Activated T-cell treated with anti-CD3 and anti-CD28 coated beads for 1 hour (primary cell): Measurements from ENCODE around the gene TNFAIP8L3.

Experiments used
- DNase-seq: peaks from one replicate; pipeline ENCODE4 v3.0.0-alpha.2; 2020; ENCODE audit warnings: low read depth

TNFAIP8L3 gene

GRCh38 chr15:51114437-51115119 is 19.9 kb upstream of the TNFAIP8L3 start:
- no peak for DNase-seq

DNA sequence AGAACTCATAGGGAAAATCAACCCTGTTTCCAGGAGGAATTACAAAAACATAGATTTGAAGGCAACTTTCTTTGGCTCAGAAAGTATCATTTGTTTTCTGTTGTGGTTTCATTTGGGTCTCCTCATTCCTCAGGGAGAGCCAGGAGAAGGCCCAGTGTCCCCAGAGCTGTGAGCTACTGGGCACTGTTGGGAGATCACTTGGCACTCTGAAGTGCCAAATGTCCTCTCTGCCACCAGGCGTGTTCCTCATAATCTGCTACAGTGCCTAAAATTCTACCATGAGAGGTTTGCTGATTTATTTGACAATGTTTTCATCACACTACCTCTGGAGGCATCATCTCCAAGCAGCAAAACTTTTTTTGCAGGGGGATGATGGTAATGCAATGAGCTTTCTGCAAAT is 17.4 kb upstream of the TNFAIP8L3 start:
- no peak for DNase-seq

GRCh38 chr15:51111061-51111460 is 16.4 kb upstream of the TNFAIP8L3 start:
- no peak for DNase-seq

DNA sequence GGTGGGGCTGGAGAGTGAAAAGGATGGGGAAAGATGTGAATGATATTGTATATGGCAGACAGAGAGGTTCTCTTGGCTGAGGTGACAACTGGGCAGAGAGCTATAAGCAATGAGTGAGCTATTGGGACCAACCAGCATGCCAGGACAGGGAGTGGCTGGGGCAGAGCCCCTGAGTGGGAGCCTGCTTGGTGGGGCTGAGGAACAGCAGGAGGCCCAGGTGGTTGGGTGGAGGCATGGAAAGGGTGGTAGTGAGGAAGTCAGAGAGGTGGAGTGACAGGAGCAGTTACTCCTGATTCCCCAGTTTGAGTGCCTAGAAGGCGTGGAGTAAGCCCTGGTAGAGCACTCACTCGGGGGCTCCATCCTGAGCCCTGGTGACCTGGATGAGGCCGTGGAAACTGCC is 15.5 kb upstream of the TNFAIP8L3 start:
- no peak for DNase-seq

DNA sequence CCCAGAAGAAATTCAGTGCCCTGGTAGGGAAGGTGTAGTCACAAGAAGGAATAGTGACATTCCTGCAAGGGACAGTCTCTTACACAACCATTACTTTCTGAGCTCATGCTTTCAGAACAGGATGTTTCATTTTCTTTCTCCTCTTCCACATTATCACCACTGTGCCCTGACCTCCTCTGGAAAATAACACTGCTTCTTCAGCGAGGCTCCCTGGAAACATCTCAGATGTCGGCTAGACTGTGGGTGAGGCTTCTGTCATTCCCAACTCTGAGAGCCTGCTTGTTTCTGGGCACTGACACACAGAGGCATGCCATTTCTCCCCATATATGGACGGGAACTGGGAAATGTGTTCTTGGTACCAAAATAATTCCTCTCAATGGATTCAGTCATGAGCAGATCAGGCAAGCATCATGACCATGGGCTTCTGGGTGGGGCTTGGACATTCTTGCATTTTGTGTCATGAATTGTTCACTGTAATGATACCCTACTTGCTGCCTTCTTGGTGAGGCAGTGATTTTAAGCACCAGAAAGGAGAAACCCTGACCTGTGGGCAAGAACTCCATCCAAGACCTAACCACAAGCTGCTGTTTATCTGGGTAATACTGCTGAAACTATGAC is 14.3 kb upstream of the TNFAIP8L3 start:
- DNase-seq = no peak

DNA sequence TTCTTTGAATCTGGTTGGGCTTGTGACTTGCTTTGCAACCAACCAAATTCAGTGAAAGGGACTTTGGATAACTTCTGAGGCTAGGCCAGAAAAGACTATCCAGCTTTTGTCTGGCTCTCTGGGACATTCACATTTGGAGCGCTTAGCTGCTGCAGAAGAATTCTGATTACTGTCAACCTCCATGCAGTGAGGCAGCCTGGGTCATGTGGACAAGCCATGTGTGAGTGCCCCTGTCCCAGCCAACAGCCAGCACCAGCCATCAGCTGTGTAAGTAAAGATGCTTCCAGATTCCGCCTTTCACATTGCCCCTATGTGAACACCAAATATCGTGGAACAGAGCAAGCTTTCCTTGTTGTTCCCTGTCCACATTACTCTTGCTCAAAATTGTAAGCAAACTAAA is 12.9 kb upstream of the TNFAIP8L3 start:
- DNase-seq = no peak

DNA sequence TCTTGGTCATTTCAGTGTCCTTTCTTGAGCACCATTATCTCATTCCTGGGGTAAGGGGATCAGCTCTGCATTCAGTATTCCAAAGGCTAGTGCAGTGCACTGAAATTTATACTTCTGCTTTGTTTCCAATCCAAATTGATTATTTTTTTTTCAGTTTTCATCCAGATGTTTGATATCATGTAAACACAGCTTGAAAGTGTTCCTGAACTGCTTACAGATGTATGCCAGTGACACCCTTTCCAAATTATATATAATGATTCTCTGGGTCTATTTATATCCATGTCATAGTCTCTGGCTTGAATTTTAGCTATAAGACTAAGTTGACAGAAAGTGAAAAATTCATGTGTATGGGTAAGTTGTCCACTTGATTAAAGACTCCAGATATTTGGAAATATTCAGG is 11.8 kb upstream of the TNFAIP8L3 start:
- no peak for DNase-seq

GRCh38 chr15:51105430-51106016 is 10.8 kb upstream of the TNFAIP8L3 start:
- no peak for DNase-seq

DNA sequence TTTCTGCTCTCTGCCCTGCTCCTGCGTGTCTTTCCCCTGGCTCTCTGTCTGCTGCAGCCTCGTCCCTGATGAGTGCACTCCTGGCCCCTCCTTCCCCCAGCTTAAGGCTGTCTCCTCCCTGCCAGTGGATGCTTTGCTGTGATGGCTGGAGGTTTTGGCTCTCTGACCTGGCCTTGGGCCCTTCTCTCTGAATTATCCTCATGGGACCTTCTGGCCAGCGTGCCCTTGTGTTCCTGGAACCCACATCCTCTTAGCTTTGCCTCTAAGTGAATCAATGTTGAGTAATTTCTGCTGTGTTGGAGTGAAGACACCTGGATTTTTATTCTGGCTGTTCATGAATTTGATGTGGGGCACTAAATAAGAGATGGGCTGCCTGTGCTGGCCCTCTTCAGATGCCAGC is 9.8 kb upstream of the TNFAIP8L3 start:
- no peak for DNase-seq

- DNase-seq = no peak
These were observed 8.6 kb upstream of the TNFAIP8L3 start for GRCh38 chr15:51103330-51103729.

GRCh38 chr15:51100785-51101489 is 6.2 kb upstream of the TNFAIP8L3 start:
- DNase-seq = no peak

GRCh38 chr15:51099185-51099584 is 4.5 kb upstream of the TNFAIP8L3 start:
- DNase-seq = no peak

DNA sequence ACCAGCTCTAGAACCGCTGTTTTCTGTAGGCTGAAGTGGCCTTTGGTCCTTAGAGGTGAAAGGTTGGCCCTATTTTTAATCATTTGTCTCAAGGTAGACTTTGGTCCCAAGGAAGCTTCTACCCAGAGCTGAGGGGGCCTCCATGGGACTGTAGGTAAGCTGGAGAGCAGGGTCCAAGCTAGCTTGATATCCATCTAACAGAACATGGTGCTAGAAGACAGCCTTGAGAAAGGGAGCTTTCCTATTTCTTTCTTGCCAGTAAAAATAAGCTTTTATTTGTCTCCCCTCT is 3.6 kb upstream of the TNFAIP8L3 start:
- no peak for DNase-seq

DNA sequence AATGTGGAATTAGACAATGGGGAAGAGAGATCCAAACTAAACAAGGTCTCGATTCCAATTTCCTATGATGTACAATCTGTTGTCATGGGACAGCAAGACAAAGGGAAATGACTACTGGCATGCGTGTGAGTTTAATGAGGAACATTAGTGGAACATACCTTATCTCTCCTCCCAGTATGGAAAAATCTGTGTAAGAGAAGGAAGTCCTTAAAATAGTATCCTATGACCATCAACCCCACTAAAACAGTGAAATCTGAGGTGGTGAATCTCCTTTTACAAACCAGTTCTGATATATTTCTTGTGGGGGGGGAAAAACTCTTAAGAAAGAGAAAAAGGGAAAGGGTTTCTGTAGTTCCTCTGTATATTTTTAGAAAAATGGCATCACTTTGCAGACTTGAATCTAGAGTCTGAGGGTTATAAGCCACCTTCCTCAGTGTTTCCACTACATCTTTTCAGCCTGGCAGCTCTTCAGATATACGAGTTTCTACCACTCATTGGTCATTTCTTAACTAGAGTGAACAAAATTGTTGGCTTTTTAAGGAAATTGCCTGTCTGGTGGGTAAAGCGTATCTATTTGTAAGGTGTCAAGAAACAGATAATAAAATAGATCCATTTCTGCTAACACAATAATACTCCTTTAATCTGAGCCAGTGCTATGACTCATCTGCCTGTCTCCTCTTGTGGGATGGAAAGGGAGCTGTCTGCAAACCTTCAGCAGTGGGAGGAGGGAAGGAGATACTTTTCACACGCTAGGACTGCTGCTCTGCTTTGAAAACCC is 3.0 kb upstream of the TNFAIP8L3 start:
- no peak for DNase-seq

DNA sequence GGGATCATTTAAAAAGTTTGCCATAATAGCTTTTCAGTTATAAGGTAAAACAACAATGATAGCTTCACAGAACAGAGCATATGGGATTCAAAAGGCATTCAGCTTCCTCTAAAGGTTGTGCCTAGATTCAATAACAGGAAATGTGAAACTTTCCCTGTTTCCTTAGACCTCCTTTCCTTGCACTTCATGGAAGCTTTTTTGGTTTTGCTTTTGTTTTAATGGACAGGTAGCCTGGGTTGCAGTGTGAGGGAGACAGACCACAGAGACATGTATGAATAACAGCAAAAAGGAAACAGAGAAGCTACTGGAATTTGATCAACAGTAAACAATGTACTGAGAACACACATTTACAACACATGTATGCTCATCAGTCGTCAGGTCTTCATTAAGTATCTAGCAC is 2.3 kb upstream of the TNFAIP8L3 start:
- no peak for DNase-seq

- no peak for DNase-seq
These were observed 1.1 kb upstream of the TNFAIP8L3 start for GRCh38 chr15:51095681-51096331.

DNA sequence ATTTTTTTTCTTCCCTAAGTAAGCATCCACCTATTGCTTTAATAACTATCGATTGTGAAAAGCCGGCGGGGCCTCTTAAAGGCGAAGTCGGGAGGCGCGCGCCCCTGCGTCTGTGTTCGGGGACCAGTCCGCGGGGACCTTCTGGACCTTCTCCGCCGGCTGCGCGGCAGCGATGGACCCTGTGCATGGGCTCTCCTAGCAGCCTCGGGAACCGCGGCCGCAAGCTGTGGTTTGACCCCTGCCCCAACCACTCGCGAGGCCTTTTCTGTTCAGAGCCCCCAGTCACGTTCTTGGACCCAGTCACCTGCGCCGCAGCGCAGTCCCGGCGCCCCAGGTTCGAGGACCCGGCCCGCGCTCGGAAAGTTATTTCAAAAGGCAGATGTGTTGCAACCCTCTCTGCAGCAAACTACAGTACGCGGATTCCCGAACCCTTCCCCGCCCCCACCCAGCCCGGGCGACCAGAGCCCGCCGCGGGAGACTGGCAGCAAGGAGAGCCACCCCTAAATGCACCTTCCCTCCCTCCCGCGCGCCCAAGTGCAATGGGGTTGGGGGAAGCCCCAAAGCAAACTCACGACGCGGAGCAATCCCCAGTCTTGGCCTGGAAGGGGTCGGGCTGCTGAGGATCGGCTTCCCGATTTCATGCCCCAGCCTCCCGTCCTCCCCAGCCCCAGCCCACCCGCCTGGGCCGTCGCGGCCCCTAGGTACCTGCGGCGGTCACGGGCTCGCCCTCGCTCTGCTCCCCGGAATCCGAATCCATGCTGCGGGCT is 684 bp downstream of the TNFAIP8L3 start:
- DNase-seq = no peak

DNA sequence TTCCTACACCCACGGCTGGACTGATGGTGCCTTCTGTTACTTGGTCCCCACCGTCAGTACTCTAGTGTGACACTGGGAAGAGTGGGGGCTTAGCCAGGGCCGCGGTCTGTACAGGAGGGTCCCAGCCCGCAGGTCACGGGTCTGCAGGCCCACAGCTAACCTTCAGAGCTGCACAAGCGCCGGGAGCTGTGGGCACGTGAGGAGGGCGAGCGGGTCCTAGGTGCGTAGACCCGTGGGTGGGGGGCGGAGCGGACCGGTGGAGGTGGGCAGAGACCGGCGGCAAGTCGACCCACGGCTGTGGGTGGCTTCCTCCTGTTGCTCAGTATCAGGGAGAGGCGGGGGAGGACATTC is 1.2 kb downstream of the TNFAIP8L3 start:
- no peak for DNase-seq

DNA sequence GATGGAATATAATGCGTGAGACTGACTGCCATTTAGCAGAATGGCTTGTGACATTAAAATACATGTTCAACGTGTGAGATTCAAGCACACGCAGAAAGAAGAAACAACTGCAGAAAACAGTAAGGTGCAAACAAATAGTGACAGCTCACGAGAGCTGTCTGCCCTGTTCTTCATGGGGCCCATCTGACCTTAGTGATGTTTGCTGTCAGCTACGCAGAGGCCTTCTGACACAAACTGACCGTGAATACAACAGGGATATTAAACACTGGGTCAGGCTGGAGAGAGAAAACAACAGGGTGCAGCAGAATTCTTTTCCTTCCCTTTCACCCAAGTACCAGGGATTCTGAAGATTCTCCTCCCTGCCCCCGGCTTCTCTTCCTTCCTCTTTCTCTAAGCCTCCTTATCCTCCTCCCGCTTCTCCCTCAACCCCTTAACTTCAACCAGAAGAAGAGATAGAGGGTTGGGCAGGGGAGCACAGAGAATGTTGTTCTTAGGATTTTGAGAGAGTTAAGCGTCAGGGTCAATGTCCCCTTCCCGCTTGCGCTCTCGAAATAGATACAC is 2.1 kb downstream of the TNFAIP8L3 start:
- DNase-seq = no peak

GRCh38 chr15:51090753-51091152 is 4.0 kb downstream of the TNFAIP8L3 start:
- no peak for DNase-seq
